OCI-LY7 (cell line): ENCODE data around the gene SULF2.

ENCODE experiments used
- CTCF ChIP-seq: fragments of 200-600 bp; sonication (generic); conservative IDR thresholded peaks from 2 replicates; pipeline ENCODE4 v1.5.1; 2014; ENCODE audit warnings: mild to moderate bottlenecking, antibody characterized with exemption, low read length, moderate library complexity, mixed read lengths
- EZH2phosphoT487 ChIP-seq: fragments of 200-600 bp; sonication (generic); IDR thresholded peaks from 2 replicates; pipeline ENCODE4 v1.6.1; 2018; ENCODE audit warnings: low read depth, borderline replicate concordance, mild to moderate bottlenecking, mixed run types, antibody characterized with exemption, low read length, moderate library complexity, mixed read lengths

GRCh38 chr20:47748823-47749222 lies 36.5 kb downstream of the SULF2 start:
- no peak for TF ChIP-seq CTCF
- no peak for TF ChIP-seq EZH2phosphoT487
